ENCODE measurements around the gene NCEH1. TPM values are rescaled to one million over a fixed set of nuclear protein-coding genes. Genes with fewer than 3 reads are reported as not detected.
A peak's percentile ranks its signal among the peaks of the same experiment; 100 is the strongest.
"Not testable (repeated sequence)": the region's sequence is repeated elsewhere in the genome, so short reads cannot be mapped to it uniquely, and the experiment has no call there.

NCEH1 gene
- total RNA-seq, 6 experiments from 2014 or later = 42.1 to 82.6 (median 76.3) TPM

GRCh38 chr3:172600644-172601065, 110.2 kb downstream of the NCEH1 start:
- DNase-seq = no peak
- H3K9me3 Mint-ChIP-seq = no peaks in the 10 kb centered on the region

DNA sequence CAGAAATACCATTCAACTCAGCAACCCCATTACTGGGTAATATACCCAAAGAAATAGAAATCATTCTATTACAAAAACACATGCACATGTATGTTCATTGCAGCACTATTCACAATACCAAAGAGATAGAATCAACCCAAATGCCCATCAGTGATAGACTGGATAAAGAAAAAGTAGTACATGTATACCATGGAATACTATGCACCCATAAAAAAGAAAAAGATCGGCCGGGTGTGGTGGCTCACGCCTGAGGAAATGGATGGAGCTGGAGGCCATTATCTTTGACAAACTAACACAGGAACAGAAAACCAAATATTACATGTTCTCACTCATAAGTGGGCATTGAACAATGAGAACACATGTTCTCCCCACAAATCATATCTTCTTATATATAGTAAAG, 112.0 kb downstream of the NCEH1 start:
- no peak for TF ChIP-seq CTCF (IDR thresholded peaks at IDR 0.05)

More at GRCh38 chr3:172600644-172601065, 110.2 kb downstream of the NCEH1 start:
- H3K27ac Mint-ChIP-seq = no peak overlapping the region
- H3K36me3 Mint-ChIP-seq (ENCODE audit: low read depth) = no peaks in the 10 kb centered on the region
- H3K4me1 Mint-ChIP-seq (ENCODE audit: low read depth) = peaks cover 8% of the 10 kb centered on the region
- H3K4me3 Mint-ChIP-seq = no peak overlapping the region
- TF ChIP-seq CTCF (IDR thresholded peaks at IDR 0.05) = no peak
- peaks cover 2% of the 10 kb centered on the region; the same call in 1 of the 2 replicates for H3K27me3 Mint-ChIP-seq (ENCODE audit: insufficient read depth)

GRCh38 chr3:172596394-172596706, 114.5 kb downstream of the NCEH1 start:
- Mint-ChIP-seq H3K36me3 (ENCODE audit: low read depth) (no peaks in the 10 kb centered on the region), H3K27ac (no peak overlapping the region), H3K4me1 (ENCODE audit: low read depth) (no peaks in the 10 kb centered on the region), H3K27me3 (ENCODE audit: insufficient read depth) (peaks cover 2% of the 10 kb centered on the region; the same call in 1 of the 2 replicates), H3K9me3 (no peaks in the 10 kb centered on the region), H3K4me3 (no peak overlapping the region)
- DNase-seq = no peak
- TF ChIP-seq CTCF (IDR thresholded peaks at IDR 0.05) = no peak

More for the DNA sequence above, 112.0 kb downstream of the NCEH1 start:
- H3K4me3 Mint-ChIP-seq = no peak overlapping the region
- H3K9me3 Mint-ChIP-seq = no peaks in the 10 kb centered on the region
- H3K27ac Mint-ChIP-seq = no peak overlapping the region
- H3K4me1 Mint-ChIP-seq (ENCODE audit: low read depth) = no peaks in the 10 kb centered on the region
- H3K27me3 Mint-ChIP-seq (ENCODE audit: insufficient read depth) = no peaks in the 10 kb centered on the region; the same call in 1 of the 2 replicates
- no peaks in the 10 kb centered on the region for H3K36me3 Mint-ChIP-seq (ENCODE audit: low read depth)
- DNase-seq = no peak

DNA sequence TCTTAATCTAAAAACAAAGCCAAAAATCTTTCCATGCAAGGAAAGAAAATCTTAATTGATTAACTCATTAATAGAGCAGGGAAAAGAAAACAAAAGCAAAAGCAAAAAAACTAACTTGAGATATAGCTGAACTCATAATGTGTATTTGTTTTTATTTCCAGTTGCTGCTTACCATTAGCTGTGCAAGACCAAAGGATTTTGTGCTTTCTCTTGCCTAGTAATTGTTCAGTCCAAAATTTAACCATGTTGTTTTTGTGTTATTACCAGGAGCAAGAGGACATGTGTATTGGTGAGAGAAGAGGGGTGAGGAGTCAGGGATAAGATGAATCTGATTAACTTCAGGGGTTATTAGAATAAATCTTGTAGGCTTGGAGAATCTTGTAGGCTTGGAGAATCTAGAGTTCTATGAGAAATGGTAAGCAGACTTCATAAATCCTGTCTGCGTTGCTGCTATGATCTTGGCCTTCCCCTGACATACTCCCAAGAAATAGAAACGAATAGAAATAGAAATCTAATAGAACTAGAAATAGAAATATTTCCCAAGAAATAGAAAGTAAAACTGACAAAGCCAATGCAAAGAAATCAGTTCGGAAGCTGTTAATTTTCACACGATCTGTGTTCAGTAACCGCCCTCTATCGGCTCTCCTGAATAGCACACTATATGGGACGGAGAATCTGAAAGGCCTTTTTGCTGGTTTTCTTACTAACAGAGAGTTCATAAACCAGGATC, 115.0 kb downstream of the NCEH1 start:
- Mint-ChIP-seq H3K36me3 (ENCODE audit: low read depth) (no peaks in the 10 kb centered on the region), H3K4me3 (peak overlapping the region; percentile 58), H3K4me1 (ENCODE audit: low read depth) (no peaks in the 10 kb centered on the region), H3K9me3 (no peaks in the 10 kb centered on the region), H3K27ac (no peak overlapping the region), H3K27me3 (ENCODE audit: insufficient read depth) (peaks cover 3% of the 10 kb centered on the region; the same call in 1 of the 2 replicates)
- peak; percentile 75 for TF ChIP-seq CTCF (IDR thresholded peaks at IDR 0.05)
- peak; percentile 15 for DNase-seq

DNA sequence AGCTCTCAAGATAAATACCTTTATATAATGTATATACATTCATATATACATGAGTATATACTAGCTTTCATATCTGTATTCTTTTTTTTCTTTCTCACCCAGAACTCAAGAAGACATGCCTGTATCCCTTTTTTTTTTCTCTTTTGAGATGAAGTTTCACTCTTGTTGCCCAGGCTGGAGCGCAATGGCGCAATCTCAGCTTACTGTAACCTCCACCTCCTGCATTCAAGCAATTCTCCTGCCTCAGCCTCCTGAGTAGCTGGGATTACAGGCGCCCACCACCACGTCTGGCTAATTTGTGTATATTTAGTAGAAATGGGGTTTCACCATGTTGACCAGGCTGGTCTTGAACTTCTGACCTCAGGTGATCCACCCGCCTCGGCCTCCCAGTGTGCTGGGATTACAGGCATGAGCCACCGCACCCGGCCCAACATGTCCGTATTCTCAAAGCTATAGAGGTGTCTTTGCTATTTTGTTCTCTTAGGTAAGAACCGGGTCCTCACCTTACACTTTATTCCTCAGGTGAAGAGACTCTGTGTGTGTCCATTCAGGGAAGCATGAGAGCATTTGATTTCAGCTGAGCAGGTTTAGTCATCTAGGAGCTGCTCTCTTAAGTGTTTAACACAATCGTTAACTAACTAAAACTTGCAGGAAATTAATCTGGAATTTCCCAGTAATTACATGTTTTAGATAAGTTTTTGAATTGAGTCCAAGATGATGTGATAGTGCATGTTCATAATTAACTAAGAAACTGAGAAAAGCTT, 115.8 kb downstream of the NCEH1 start:
- not testable (repeated sequence) for H3K27me3 Mint-ChIP-seq (ENCODE audit: insufficient read depth); H3K27ac Mint-ChIP-seq; H3K36me3 Mint-ChIP-seq (ENCODE audit: low read depth); H3K4me3 Mint-ChIP-seq; DNase-seq; H3K9me3 Mint-ChIP-seq; H3K4me1 Mint-ChIP-seq (ENCODE audit: low read depth)
